ELR (cell line): ENCODE data around the gene HAUS1.
"Not testable (repeated sequence)": the region's sequence is repeated elsewhere in the genome, so short reads cannot be mapped to it uniquely, and the experiment has no call there.

Experiments
- DNase-seq: peaks from one replicate; pipeline ENCODE4 v3.0.0-alpha.2; 2015; ENCODE audit warnings: low read depth

The HAUS1 gene

GRCh38 chr18:46088501-46088900 is 15.7 kb upstream of the HAUS1 start:
- not testable (repeated sequence) for DNase-seq

GRCh38 chr18:46095532-46095931 is 8.7 kb upstream of the HAUS1 start:
- DNase-seq, result no peak

- DNase-seq, result peak; percentile 26
These were observed 7.4 kb upstream of the HAUS1 start for GRCh38 chr18:46096651-46097300.

GRCh38 chr18:46097431-46097800 is 6.8 kb upstream of the HAUS1 start:
- no peak for DNase-seq

GRCh38 chr18:46097801-46098615 is 6.2 kb upstream of the HAUS1 start, which contains the start of gene ATP5F1A:
ATP5F1A (minus strand) TSS chr18:46098296; CDS start chr18:46098231, 65 bp downstream.
- peak; percentile 90 for DNase-seq

GRCh38 chr18:46098616-46098933 is 5.6 kb upstream of the HAUS1 start:
- peak; percentile 6 for DNase-seq

GRCh38 chr18:46099463-46099862 is 4.7 kb upstream of the HAUS1 start:
- no peak for DNase-seq

- DNase-seq, result no peak
These were observed 5.2 kb downstream of the HAUS1 start for GRCh38 chr18:46109386-46109785.

- no peak for DNase-seq
These were observed 6.2 kb downstream of the HAUS1 start for GRCh38 chr18:46110406-46110805.

GRCh38 chr18:46113751-46114150 is 9.6 kb downstream of the HAUS1 start:
- DNase-seq, result no peak

GRCh38 chr18:46126625-46127024 is 22.4 kb downstream of the HAUS1 start:
- not testable (repeated sequence) for DNase-seq

GRCh38 chr18:46130061-46130460 is 25.9 kb downstream of the HAUS1 start:
- no peak for DNase-seq

- not testable (repeated sequence) for DNase-seq
These were observed 26.4 kb downstream of the HAUS1 start for GRCh38 chr18:46130549-46130948.

GRCh38 chr18:46133534-46133933 is 29.3 kb downstream of the HAUS1 start:
- DNase-seq, result no peak

GRCh38 chr18:46134920-46135675 is 30.9 kb downstream of the HAUS1 start:
- no peak for DNase-seq

- DNase-seq, result no peak
These were observed 36.0 kb downstream of the HAUS1 start for GRCh38 chr18:46140173-46140572.

- no peak for DNase-seq
These were observed 37.0 kb downstream of the HAUS1 start for GRCh38 chr18:46141199-46141598.

- DNase-seq, result peak; percentile 82
These were observed 44.6 kb downstream of the HAUS1 start for GRCh38 chr18:46148810-46149209.

GRCh38 chr18:46152436-46152807 is 48.2 kb downstream of the HAUS1 start:
- DNase-seq, result peak; percentile 90

GRCh38 chr18:46152808-46153617 is 48.8 kb downstream of the HAUS1 start:
- DNase-seq, result peak; percentile 72

GRCh38 chr18:46155641-46156051 is 51.5 kb downstream of the HAUS1 start:
- DNase-seq, result peak; percentile 93

- no peak for DNase-seq
These were observed 52.0 kb downstream of the HAUS1 start for GRCh38 chr18:46156124-46156745.
